ENCODE measurements around the gene LTA. TPM values are rescaled to one million over a fixed set of nuclear protein-coding genes. Genes with fewer than 3 reads are reported as not detected.
A peak's percentile ranks its signal among the peaks of the same experiment; 100 is the strongest.

LTA gene
- total and polyA plus RNA-seq, 9 donors, result 0.17 to 1.3 (median 0.30) TPM; not detected in 5

DNA sequence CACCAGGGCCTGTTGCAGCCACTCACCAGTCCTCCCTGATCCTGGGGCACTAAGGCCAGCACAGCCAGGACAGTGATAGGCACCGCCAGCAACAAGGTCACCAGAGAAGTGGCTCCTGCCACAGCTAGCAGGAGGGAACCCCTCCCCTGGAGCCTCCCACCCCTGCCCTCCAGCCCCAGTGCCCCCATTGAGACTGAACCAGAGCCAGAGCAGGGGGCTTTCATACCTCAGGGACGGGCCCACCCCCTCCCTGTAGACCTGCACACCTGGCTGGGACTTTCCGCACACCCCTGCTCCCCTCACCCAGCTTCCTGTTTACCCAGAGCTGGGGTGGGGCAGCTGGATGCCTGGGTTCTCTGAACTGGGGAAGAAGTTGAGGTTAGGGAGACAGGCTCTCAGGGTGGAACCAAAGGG is 10.1 kb downstream of the LTA start, which contains the start of gene LTB:
Gene LTB (minus strand): TSS at position 195 of the 414 bp plus-strand sequence. CDS start 7 bp downstream, at position 188.
- Histone ChIP-seq H3K27me3 (no peaks in the 10 kb centered on the region), H3K4me1 (ENCODE audit: insufficient read depth) (peaks cover 5% of the 10 kb centered on the region), H3K27ac (peak within 1 kb of the TSS in 1 of 2 donors; percentile 70), H3K9me3 (no peaks in the 10 kb centered on the region), H3K4me3 (peak within 1 kb of the TSS; percentile 68), H3K36me3 (no peaks in the 10 kb centered on the region)
- TF ChIP-seq, protein P1, sequence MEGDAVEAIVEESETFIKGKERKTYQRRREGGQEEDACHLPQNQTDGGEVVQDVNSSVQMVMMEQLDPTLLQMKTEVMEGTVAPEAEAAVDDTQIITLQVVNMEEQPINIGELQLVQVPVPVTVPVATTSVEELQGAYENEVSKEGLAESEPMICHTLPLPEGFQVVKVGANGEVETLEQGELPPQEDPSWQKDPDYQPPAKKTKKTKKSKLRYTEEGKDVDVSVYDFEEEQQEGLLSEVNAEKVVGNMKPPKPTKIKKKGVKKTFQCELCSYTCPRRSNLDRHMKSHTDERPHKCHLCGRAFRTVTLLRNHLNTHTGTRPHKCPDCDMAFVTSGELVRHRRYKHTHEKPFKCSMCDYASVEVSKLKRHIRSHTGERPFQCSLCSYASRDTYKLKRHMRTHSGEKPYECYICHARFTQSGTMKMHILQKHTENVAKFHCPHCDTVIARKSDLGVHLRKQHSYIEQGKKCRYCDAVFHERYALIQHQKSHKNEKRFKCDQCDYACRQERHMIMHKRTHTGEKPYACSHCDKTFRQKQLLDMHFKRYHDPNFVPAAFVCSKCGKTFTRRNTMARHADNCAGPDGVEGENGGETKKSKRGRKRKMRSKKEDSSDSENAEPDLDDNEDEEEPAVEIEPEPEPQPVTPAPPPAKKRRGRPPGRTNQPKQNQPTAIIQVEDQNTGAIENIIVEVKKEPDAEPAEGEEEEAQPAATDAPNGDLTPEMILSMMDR (IDR thresholded peaks at IDR 0.05), result no peak
- no peak for TF ChIP-seq EP300 (IDR thresholded peaks at IDR 0.05)
- TF ChIP-seq POLR2A (IDR thresholded peaks at IDR 0.05), result no peak
- DNase-seq, result no peak
- intact Hi-C loops (cut with DNase I), result loop anchor here in 1 of 4 donors (5.0 kb wide), 1 partner anchor 35 kb away; the partner anchor contains the start of genes ATP6V1G2 and NFKBIL1
- 76 to 86% (median 84%) methylated on average over 3 of the region's 3 CpGs for WGBS, 3 donors

DNA sequence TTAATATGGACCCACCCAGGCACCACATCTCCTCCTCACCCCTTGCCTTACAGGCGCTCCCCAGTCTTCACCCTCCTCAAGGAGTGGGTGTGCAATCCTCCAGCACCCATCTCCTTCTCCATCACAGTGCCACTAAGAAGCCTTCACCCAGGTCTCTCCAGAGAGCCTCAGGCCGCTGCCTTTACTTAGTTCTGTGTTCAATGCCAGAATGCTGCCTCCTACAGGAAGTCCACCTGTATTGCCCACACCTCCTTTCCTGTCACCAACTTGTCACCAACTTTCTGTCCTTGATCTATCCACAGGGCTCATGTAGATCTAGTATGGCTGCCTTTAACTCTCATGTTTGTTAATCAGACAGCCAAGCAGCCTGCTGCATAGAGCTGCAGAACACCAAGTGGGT is 13.4 kb downstream of the LTA start:
- intact Hi-C loops (cut with DNase I), result no loop called here
- no peaks in the 10 kb centered on the region for H3K9me3 ChIP-seq
- H3K36me3 ChIP-seq, result no peaks in the 10 kb centered on the region
- DNase-seq, result no peak
- no peak for TF ChIP-seq POLR2A (IDR thresholded peaks at IDR 0.05)
- TF ChIP-seq, protein P1 (IDR thresholded peaks at IDR 0.05), result no peak
- TF ChIP-seq EP300 (IDR thresholded peaks at IDR 0.05), result no peak
- WGBS, 3 donors, result 62 to 76% (median 75%) methylated on average over 2 of the region's 2 CpGs
- H3K4me1 ChIP-seq (ENCODE audit: insufficient read depth), result peaks cover 4% of the 10 kb centered on the region
- no peak overlapping the region for H3K27ac ChIP-seq
- H3K27me3 ChIP-seq, result no peaks in the 10 kb centered on the region
- H3K4me3 ChIP-seq, result no peak overlapping the region

DNA sequence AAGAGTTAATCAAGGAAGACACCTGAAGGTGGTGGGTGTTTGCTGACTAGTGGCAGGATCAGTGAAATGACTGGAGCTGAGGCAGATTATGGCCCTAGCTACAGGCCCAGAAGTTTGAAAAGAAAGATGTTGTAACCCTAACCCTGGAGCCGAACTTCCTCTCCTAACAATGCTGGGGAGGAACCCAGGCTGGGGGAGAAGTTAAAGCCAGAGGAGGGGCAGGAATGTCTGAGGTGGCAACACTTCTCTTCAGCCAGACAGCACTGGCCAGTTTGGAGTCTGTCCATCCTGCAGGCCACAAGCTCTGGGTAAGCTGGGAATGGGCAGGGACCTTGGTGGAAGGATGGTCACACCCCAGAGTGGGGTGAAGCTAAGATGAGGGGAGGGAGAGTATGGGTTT is 13.9 kb downstream of the LTA start, which contains the start of gene LST1:
Gene LST1 (plus strand): TSS at position 270 of the 400 bp plus-strand sequence. CDS start 1,023 bp downstream, outside the sequence.
- Histone ChIP-seq H3K27me3 (no peaks in the 10 kb centered on the region), H3K36me3 (no peaks in the 10 kb centered on the region), H3K9me3 (no peaks in the 10 kb centered on the region), H3K27ac (no peak within 1 kb of the TSS), H3K4me3 (no peak within 1 kb of the TSS), H3K4me1 (ENCODE audit: insufficient read depth) (peaks cover 2% of the 10 kb centered on the region)
- no peak for DNase-seq
- intact Hi-C loops (cut with DNase I), result no loop called here
- TF ChIP-seq, protein P1 (IDR thresholded peaks at IDR 0.05), result no peak
- TF ChIP-seq EP300 (IDR thresholded peaks at IDR 0.05) (no peak), POLR2A (IDR thresholded peaks at IDR 0.05) (no peak)
- 35 to 47% (median 35%) methylated on average over 1 of the region's 1 CpG for WGBS, 3 donors

DNA sequence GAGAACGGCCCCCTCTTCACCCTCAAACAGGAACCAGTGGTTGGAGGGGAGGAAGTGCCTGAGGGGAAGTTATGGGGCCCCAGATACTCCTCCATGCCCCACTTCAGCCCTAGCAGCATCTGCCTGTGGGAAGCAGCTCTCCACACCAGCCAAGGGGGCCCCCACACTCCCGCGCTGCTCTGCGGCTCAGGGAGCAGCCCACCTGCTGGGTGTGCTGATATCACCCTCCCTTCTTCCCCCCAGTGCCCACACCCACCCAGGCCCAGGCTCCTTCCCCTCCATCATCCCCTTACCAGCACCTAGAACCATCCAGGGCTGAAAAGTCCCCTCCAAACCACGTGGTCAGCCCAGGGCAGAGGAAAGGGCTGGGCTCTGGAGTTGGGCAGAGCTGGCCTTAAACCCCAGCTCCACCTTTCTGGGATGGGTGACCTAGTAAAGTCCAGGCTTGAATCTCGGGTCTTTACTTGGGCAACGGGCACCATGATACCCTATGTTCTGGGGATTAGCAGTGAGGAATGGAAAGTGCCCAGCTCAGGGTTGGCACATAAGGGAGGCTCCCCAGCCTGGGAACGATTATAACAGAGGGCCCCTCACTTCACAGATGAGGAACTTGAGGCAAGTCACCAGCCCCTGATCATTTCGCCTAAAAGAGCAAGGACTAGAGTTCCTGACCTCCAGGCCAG is 14.7 kb downstream of the LTA start:
- Histone ChIP-seq H3K36me3 (no peaks in the 10 kb centered on the region), H3K4me1 (ENCODE audit: insufficient read depth) (no peaks in the 10 kb centered on the region), H3K4me3 (no peak overlapping the region), H3K27ac (no peak overlapping the region), H3K9me3 (no peaks in the 10 kb centered on the region), H3K27me3 (no peaks in the 10 kb centered on the region)
- no peak for DNase-seq
- intact Hi-C loops (cut with DNase I), result no loop called here
- TF ChIP-seq, protein P1 (IDR thresholded peaks at IDR 0.05), result no peak
- TF ChIP-seq POLR2A (IDR thresholded peaks at IDR 0.05) (no peak), EP300 (IDR thresholded peaks at IDR 0.05) (no peak)
- 38 to 58% (median 43%) methylated on average over 9 of the region's 9 CpGs for WGBS, 3 donors

All from ovary (tissue), 9 donors.